ENCODE results near the gene COL5A1. TPM values are rescaled to one million over a fixed set of nuclear protein-coding genes. Genes with fewer than 3 reads are reported as not detected.
"Not testable (repeated sequence)": the region's sequence is repeated elsewhere in the genome, so short reads cannot be mapped to it uniquely, and the experiment has no call there.

The COL5A1 gene
- total RNA-seq, 2 donors from 2014 or later = 10.9 to 21.7 TPM

- Histone ChIP-seq H3K36me3 (no peaks in the 10 kb centered on the region), H3K9me3 (no peaks in the 10 kb centered on the region), H3K27ac (no peak overlapping the region), H3K4me3 (no peak overlapping the region), H3K27me3 (no peaks in the 10 kb centered on the region), H3K4me1 (no peaks in the 10 kb centered on the region), H3K9ac (ENCODE audit: low read depth in 2 of 2, low read length in 2 of 2) (no peak overlapping the region)
- intact Hi-C loops (cut with DNase I) = no loop called here
- no peak for TF ChIP-seq CTCF (IDR thresholded peaks at IDR 0.05)
- DNase-seq = no peak
Measured at GRCh38 chr9:134710901-134711300, 69.3 kb downstream of the COL5A1 start.

DNA sequence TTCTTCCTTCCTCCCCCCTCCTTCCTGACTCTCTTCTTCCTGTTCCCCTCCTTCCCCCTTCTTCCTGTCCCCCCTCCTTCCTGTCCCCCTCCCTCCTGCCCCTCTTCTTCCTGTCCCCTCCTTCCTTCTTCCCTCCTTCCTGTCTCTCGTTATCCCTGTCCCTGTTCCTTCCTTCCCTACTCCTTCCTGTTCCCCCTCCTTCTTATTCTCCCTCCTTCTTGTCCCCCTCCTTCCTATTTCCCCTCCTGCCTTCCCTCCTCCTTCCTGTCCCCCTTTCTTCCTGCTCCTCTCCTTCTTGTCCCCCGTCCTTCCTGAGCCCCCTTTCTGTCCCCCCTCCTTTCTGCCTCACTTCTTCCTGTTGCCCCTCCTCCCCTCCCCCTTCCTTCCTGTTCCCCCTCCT is 70.6 kb downstream of the COL5A1 start:
- H3K4me3 ChIP-seq = no peak overlapping the region
- no peak overlapping the region for H3K9ac ChIP-seq (ENCODE audit: low read depth in 2 of 2, low read length in 2 of 2)
- no peaks in the 10 kb centered on the region for H3K4me1 ChIP-seq
- no peak overlapping the region for H3K27ac ChIP-seq
- no peak for TF ChIP-seq CTCF (IDR thresholded peaks at IDR 0.05)
- no peaks in the 10 kb centered on the region for H3K9me3 ChIP-seq
- no peaks in the 10 kb centered on the region for H3K27me3 ChIP-seq
- intact Hi-C loops (cut with DNase I) = no loop called here
- H3K36me3 ChIP-seq = no peaks in the 10 kb centered on the region
- DNase-seq = no peak

- intact Hi-C loops (cut with DNase I) = no loop called here
Measured at GRCh38 chr9:134712926-134713325, 71.3 kb downstream of the COL5A1 start.

DNA sequence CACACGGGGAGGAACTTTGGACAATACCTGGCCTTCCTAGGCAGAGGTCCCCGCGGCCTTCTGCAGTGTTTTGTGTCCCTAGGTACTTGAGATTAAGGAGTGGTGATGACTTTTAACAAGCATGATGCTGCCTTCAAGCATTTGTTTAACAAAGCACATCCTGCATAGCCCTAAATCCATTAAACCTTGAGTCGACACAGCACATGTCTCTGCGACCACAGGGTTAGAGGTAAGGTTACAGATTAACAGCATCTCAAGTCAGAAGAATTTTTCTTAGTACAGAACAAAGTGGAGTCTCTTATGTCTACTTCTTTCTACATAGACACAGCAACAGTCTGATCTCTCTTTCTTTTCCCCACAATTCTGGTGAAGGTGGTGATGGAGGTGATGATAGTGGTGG is 73.9 kb downstream of the COL5A1 start:
- H3K9me3 ChIP-seq; H3K9ac ChIP-seq (ENCODE audit: low read depth in 2 of 2, low read length in 2 of 2); DNase-seq; H3K27ac ChIP-seq; H3K36me3 ChIP-seq; H3K4me3 ChIP-seq; H3K4me1 ChIP-seq; H3K27me3 ChIP-seq; intact Hi-C loops (cut with DNase I): not testable (repeated sequence)

More at GRCh38 chr9:134712926-134713325, 71.3 kb downstream of the COL5A1 start:
- H3K9me3 ChIP-seq = no peaks in the 10 kb centered on the region
- H3K4me1 ChIP-seq = no peaks in the 10 kb centered on the region
- H3K36me3 ChIP-seq = no peaks in the 10 kb centered on the region
- no peak overlapping the region for H3K9ac ChIP-seq (ENCODE audit: low read depth in 2 of 2, low read length in 2 of 2)
- no peak overlapping the region for H3K27ac ChIP-seq
- no peak for DNase-seq
- H3K27me3 ChIP-seq = no peaks in the 10 kb centered on the region
- no peak overlapping the region for H3K4me3 ChIP-seq
- TF ChIP-seq CTCF (IDR thresholded peaks at IDR 0.05) = no peak

GRCh38 chr9:134716067-134716466 is 74.5 kb downstream of the COL5A1 start:
- Histone ChIP-seq H3K4me3 (no peak overlapping the region), H3K36me3 (no peaks in the 10 kb centered on the region), H3K4me1 (no peaks in the 10 kb centered on the region), H3K27me3 (no peaks in the 10 kb centered on the region), H3K9me3 (no peaks in the 10 kb centered on the region), H3K27ac (no peak overlapping the region), H3K9ac (ENCODE audit: low read depth in 2 of 2, low read length in 2 of 2) (no peak overlapping the region)
- intact Hi-C loops (cut with DNase I) = no loop called here
- TF ChIP-seq CTCF (IDR thresholded peaks at IDR 0.05) = no peak
- DNase-seq = no peak

GRCh38 chr9:134717056-134717455 is 75.5 kb downstream of the COL5A1 start:
- Histone ChIP-seq H3K36me3 (no peaks in the 10 kb centered on the region), H3K4me1 (no peaks in the 10 kb centered on the region), H3K9ac (ENCODE audit: low read depth in 2 of 2, low read length in 2 of 2) (no peak overlapping the region), H3K9me3 (no peaks in the 10 kb centered on the region), H3K27me3 (no peaks in the 10 kb centered on the region), H3K27ac (no peak overlapping the region), H3K4me3 (no peak overlapping the region)
- intact Hi-C loops (cut with DNase I) = no loop called here
- TF ChIP-seq CTCF (IDR thresholded peaks at IDR 0.05) = no peak
- no peak for DNase-seq

Data from colonic mucosa (tissue), 4 donors.